ENCODE data around the gene CENPA. TPM values are rescaled to one million over a fixed set of nuclear protein-coding genes. Genes with fewer than 3 reads are reported as not detected.
A peak's percentile ranks its signal among the peaks of the same experiment; 100 is the strongest.

CENPA gene
- total and polyA plus RNA-seq, 2 donors (not counting 1 experiment from before 2014, with no cell fraction given): 6.1 to 9.7 TPM

GRCh38 chr2:26776195-26776800, 9.6 kb upstream of the CENPA start:
- Histone ChIP-seq H3K27me3 (ENCODE audit: control insufficient read depth, insufficient read depth, low read length) (no peaks in the 10 kb centered on the region), H3K4me1 (ENCODE audit: control insufficient read depth, extremely low read depth, insufficient read depth, low read length) (peaks cover 13% of the 10 kb centered on the region), H3K9me3 (ENCODE audit: control insufficient read depth, insufficient read depth, low read depth, low read length) (no peaks in the 10 kb centered on the region), H3K9ac (ENCODE audit: insufficient read depth, low read length) (no peak overlapping the region), H4K20me1 (ENCODE audit: control insufficient read depth, extremely low read depth, insufficient read depth, low read length) (no peaks in the 10 kb centered on the region), H3K4me2 (ENCODE audit: extremely low read depth, insufficient read depth, low read length) (no peak overlapping the region), H3K79me2 (ENCODE audit: control insufficient read depth, insufficient read depth, low read length) (peaks cover 21% of the 10 kb centered on the region), H3K4me3 (replicated peaks in 1 of 4; ENCODE audit: control extremely low read depth in 1 of 4, insufficient read depth in 1 of 4, low read depth in 3 of 4, low read length in 4 of 4) (no peak overlapping the region), H2AFZ (ENCODE audit: low read length) (no peak overlapping the region), H3K36me3 (ENCODE audit: control insufficient read depth, insufficient read depth, low read length) (peaks cover 39% of the 10 kb centered on the region), H3K27ac (ENCODE audit: insufficient read depth, low read length) (no peak overlapping the region)
- TF ChIP-seq EZH2 (IDR thresholded peaks at IDR 0.05; ENCODE audit: low read length, missing control alignments): no peak
- no peak for TF ChIP-seq CTCF (conservative IDR thresholded peaks at IDR 0.05 in 1 of 2, IDR thresholded peaks at IDR 0.05 in 1 of 2; ENCODE audit: low read depth in 1 of 2, low read length in 2 of 2)
- no peak for DNase-seq (ENCODE audit: low read depth in 2 of 2)

DNA sequence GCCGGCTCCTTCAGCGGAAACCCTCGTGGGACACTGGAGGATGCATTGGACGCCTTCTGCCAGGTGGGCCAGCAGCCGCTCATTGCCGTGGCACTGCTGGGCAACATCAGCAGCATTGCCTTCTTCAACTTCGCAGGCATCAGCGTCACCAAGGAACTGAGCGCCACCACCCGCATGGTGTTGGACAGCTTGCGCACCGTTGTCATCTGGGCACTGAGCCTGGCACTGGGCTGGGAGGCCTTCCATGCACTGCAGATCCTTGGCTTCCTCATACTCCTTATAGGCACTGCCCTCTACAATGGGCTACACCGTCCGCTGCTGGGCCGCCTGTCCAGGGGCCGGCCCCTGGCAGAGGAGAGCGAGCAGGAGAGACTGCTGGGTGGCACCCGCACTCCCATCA, 7.8 kb upstream of the CENPA start:
- Histone ChIP-seq H3K9me3 (ENCODE audit: control insufficient read depth, insufficient read depth, low read depth, low read length) (no peaks in the 10 kb centered on the region), H3K9ac (ENCODE audit: insufficient read depth, low read length) (no peak overlapping the region), H4K20me1 (ENCODE audit: control insufficient read depth, extremely low read depth, insufficient read depth, low read length) (no peaks in the 10 kb centered on the region), H3K4me3 (replicated peaks in 1 of 4; ENCODE audit: control extremely low read depth in 1 of 4, insufficient read depth in 1 of 4, low read depth in 3 of 4, low read length in 4 of 4) (no peak overlapping the region), H3K4me1 (ENCODE audit: control insufficient read depth, extremely low read depth, insufficient read depth, low read length) (no peaks in the 10 kb centered on the region), H3K36me3 (ENCODE audit: control insufficient read depth, insufficient read depth, low read length) (peaks cover 39% of the 10 kb centered on the region), H2AFZ (ENCODE audit: low read length) (no peak overlapping the region), H3K27me3 (ENCODE audit: control insufficient read depth, insufficient read depth, low read length) (no peaks in the 10 kb centered on the region), H3K27ac (ENCODE audit: insufficient read depth, low read length) (no peak overlapping the region), H3K79me2 (ENCODE audit: control insufficient read depth, insufficient read depth, low read length) (peaks cover 18% of the 10 kb centered on the region), H3K4me2 (ENCODE audit: extremely low read depth, insufficient read depth, low read length) (no peak overlapping the region)
- no peak for TF ChIP-seq CTCF (conservative IDR thresholded peaks at IDR 0.05 in 1 of 2, IDR thresholded peaks at IDR 0.05 in 1 of 2; ENCODE audit: low read depth in 1 of 2, low read length in 2 of 2)
- no peak for TF ChIP-seq EZH2 (IDR thresholded peaks at IDR 0.05; ENCODE audit: low read length, missing control alignments)
- no peak for DNase-seq (ENCODE audit: low read depth in 2 of 2)

GRCh38 chr2:26778507-26778906, 7.3 kb upstream of the CENPA start:
- Histone ChIP-seq H4K20me1 (ENCODE audit: control insufficient read depth, extremely low read depth, insufficient read depth, low read length) (no peaks in the 10 kb centered on the region), H3K4me3 (replicated peaks in 1 of 4; ENCODE audit: control extremely low read depth in 1 of 4, insufficient read depth in 1 of 4, low read depth in 3 of 4, low read length in 4 of 4) (no peak overlapping the region), H3K27me3 (ENCODE audit: control insufficient read depth, insufficient read depth, low read length) (no peaks in the 10 kb centered on the region), H3K9me3 (ENCODE audit: control insufficient read depth, insufficient read depth, low read depth, low read length) (no peaks in the 10 kb centered on the region), H3K4me2 (ENCODE audit: extremely low read depth, insufficient read depth, low read length) (no peak overlapping the region), H3K27ac (ENCODE audit: insufficient read depth, low read length) (no peak overlapping the region), H3K9ac (ENCODE audit: insufficient read depth, low read length) (no peak overlapping the region), H3K36me3 (ENCODE audit: control insufficient read depth, insufficient read depth, low read length) (peaks cover 39% of the 10 kb centered on the region), H3K4me1 (ENCODE audit: control insufficient read depth, extremely low read depth, insufficient read depth, low read length) (no peaks in the 10 kb centered on the region), H2AFZ (ENCODE audit: low read length) (no peak overlapping the region), H3K79me2 (ENCODE audit: control insufficient read depth, insufficient read depth, low read length) (peaks cover 18% of the 10 kb centered on the region)
- no peak for TF ChIP-seq EZH2 (IDR thresholded peaks at IDR 0.05; ENCODE audit: low read length, missing control alignments)
- no peak for TF ChIP-seq CTCF (conservative IDR thresholded peaks at IDR 0.05 in 1 of 2, IDR thresholded peaks at IDR 0.05 in 1 of 2; ENCODE audit: low read depth in 1 of 2, low read length in 2 of 2)
- peak in 1 of 2 donors; percentile 28 for DNase-seq (ENCODE audit: low read depth in 2 of 2)

Measured in fibroblast of lung (primary cell).